Endodermal cell (in vitro differentiated cells): ENCODE data around the gene KHDC4. TPM values are rescaled to one million over a fixed set of nuclear protein-coding genes. Genes with fewer than 3 reads are reported as not detected.

Experiments used
- DNase-seq: peaks from one replicate; pipeline ENCODE4 v3.0.0-alpha.2; 2017
- H3K27ac ChIP-seq: 2 replicates; pipeline ENCODE4 v1.5.1; 2013; ENCODE audit warnings: mild to moderate bottlenecking, low read depth, low read length, moderate library complexity
- H3K27me3 ChIP-seq: 2 replicates; pipeline ENCODE4 v1.6.1; 2013; ENCODE audit warnings: mild to moderate bottlenecking, low read length, moderate library complexity; ENCODE audit not compliant: insufficient read depth, control insufficient read depth, poor library complexity, severe bottlenecking
- H3K36me3 ChIP-seq: 2 replicates; pipeline ENCODE4 v1.7.0; 2013; ENCODE audit warnings: mild to moderate bottlenecking, low read length, moderate library complexity; ENCODE audit not compliant: control insufficient read depth, insufficient read depth
- H3K4me1 ChIP-seq: one replicate; pipeline ENCODE4 v1.7.0; 2013; ENCODE audit warnings: low read length; ENCODE audit not compliant: control insufficient read depth, insufficient read depth
- H3K4me3 ChIP-seq: 2 replicates; pipeline ENCODE4 v1.5.1; 2013; ENCODE audit warnings: mild to moderate bottlenecking, low read length, moderate library complexity
- H3K9ac ChIP-seq: 2 replicates; pipeline ENCODE4 v1.6.1; 2013; ENCODE audit warnings: mild to moderate bottlenecking, low read length, moderate library complexity; ENCODE audit not compliant: poor library complexity, severe bottlenecking; ENCODE audit errors: extremely low read depth
- H3K9me3 ChIP-seq: 2 replicates; pipeline ENCODE4 v1.6.1; 2013; ENCODE audit warnings: mild to moderate bottlenecking, low read length, moderate library complexity; ENCODE audit not compliant: control insufficient read depth
- H3K27ac Mint-ChIP-seq: 2 replicates; pipeline ENCODE4 v1.8.0; 2020; ENCODE audit warnings: mixed read lengths
- H3K27me3 Mint-ChIP-seq: 2 replicates; pipeline ENCODE4 v1.8.0; 2021; ENCODE audit warnings: mild to moderate bottlenecking, mixed read lengths; ENCODE audit not compliant: insufficient read depth
- H3K36me3 Mint-ChIP-seq: 2 replicates; pipeline ENCODE4 v1.8.0; 2020; ENCODE audit warnings: low read depth, mixed read lengths
- H3K4me1 Mint-ChIP-seq: 2 replicates; pipeline ENCODE4 v1.8.0; 2020; ENCODE audit warnings: mixed read lengths
- H3K4me3 Mint-ChIP-seq: 2 replicates; pipeline ENCODE4 v1.8.0; 2020; ENCODE audit warnings: mild to moderate bottlenecking, moderate library complexity, mixed read lengths
- H3K9me3 Mint-ChIP-seq: 2 replicates; pipeline ENCODE4 v1.8.0; 2020; ENCODE audit warnings: mild to moderate bottlenecking, mixed read lengths
- CTCF ChIP-seq: fragments of 200-600 bp; sonication (generic); conservative IDR thresholded peaks from 2 replicates; pipeline ENCODE4 v1.5.0; 2021; ENCODE audit warnings: antibody characterized with exemption, mild to moderate bottlenecking
- WGBS, 2 experiments: methylation state at CpG; one replicate each; pipeline versions ENCODE4 v1.1.5 to v1.1.7; 2013; ENCODE audit warnings: missing lambda C conversion rate in 2 of 2, mixed read lengths in 1 of 2; ENCODE audit not compliant: insufficient coverage in 1 of 2, insufficient read length in 1 of 2; 5-methylcytosine and 5-hydroxymethylcytosine counted together
- total RNA-seq, 2 donors: library from RNA; stranded (reverse); fragmentation: NEBNext Ultra II Directional in 1 of 2; extraction: Animal tissue kit (Norgen Biotek cat#: 25700) in 1 of 2; gene quantifications; 2 replicates in 1 of 2; 3 replicates in 1 of 2; pipeline ENCODE4 v1.2.1, GENCODE V29; 2021

The KHDC4 gene
- total RNA-seq, 2 donors from 2014 or later = 67.7 to 76.2 TPM

- H3K27me3 Mint-ChIP-seq = no peaks in the 10 kb centered on the region
- peak overlapping the region; percentile 95 for H3K27ac Mint-ChIP-seq
- DNase-seq = peak; percentile 67
- H3K36me3 ChIP-seq = peaks cover 78% of the 10 kb centered on the region
- H3K27me3 ChIP-seq = no peaks in the 10 kb centered on the region
- WGBS, 2 experiments = 92 to 96% methylated on average over 9 to 11 of the region's 11 CpGs
- no peak for TF ChIP-seq CTCF
- no peaks in the 10 kb centered on the region for H3K9me3 ChIP-seq
- H3K9me3 Mint-ChIP-seq = no peaks in the 10 kb centered on the region
- H3K4me3 ChIP-seq = no peak overlapping the region
- no peak overlapping the region for H3K9ac ChIP-seq
- H3K27ac ChIP-seq = no peak overlapping the region
- peaks cover 13% of the 10 kb centered on the region for H3K4me1 Mint-ChIP-seq
- H3K4me3 Mint-ChIP-seq = peak overlapping the region; percentile 89
- peaks cover 61% of the 10 kb centered on the region for H3K36me3 Mint-ChIP-seq
- no peaks in the 10 kb centered on the region for H3K4me1 ChIP-seq
Observed at GRCh38 chr1:155912056-155912536, 22.1 kb downstream of the KHDC4 start.

GRCh38 chr1:155911156-155912055, 22.8 kb downstream of the KHDC4 start, which contains the start of gene RIT1:
TSS of gene RIT1 (minus strand) at chr1:155911349. CDS start at chr1:155910761, 588 bp downstream.
- no peaks in the 10 kb centered on the region for H3K9me3 Mint-ChIP-seq
- H3K36me3 ChIP-seq = peaks cover 76% of the 10 kb centered on the region
- H3K27me3 ChIP-seq = no peaks in the 10 kb centered on the region
- peak within 1 kb of the TSS; percentile 89 for H3K4me3 Mint-ChIP-seq
- H3K9ac ChIP-seq = peak within 1 kb of the TSS; percentile 69
- no peak within 1 kb of the TSS for H3K27ac ChIP-seq
- H3K36me3 Mint-ChIP-seq = peaks cover 58% of the 10 kb centered on the region
- H3K4me3 ChIP-seq = peak within 1 kb of the TSS; percentile 94
- H3K4me1 ChIP-seq = no peaks in the 10 kb centered on the region
- peaks cover 13% of the 10 kb centered on the region for H3K4me1 Mint-ChIP-seq
- DNase-seq = peak; percentile 96
- no peak for TF ChIP-seq CTCF
- H3K27ac Mint-ChIP-seq = peak within 1 kb of the TSS; percentile 95
- no peaks in the 10 kb centered on the region for H3K9me3 ChIP-seq
- no peaks in the 10 kb centered on the region for H3K27me3 Mint-ChIP-seq
- 9 to 14% methylated on average over 10 to 33 of the region's 34 CpGs for WGBS, 2 experiments

DNA sequence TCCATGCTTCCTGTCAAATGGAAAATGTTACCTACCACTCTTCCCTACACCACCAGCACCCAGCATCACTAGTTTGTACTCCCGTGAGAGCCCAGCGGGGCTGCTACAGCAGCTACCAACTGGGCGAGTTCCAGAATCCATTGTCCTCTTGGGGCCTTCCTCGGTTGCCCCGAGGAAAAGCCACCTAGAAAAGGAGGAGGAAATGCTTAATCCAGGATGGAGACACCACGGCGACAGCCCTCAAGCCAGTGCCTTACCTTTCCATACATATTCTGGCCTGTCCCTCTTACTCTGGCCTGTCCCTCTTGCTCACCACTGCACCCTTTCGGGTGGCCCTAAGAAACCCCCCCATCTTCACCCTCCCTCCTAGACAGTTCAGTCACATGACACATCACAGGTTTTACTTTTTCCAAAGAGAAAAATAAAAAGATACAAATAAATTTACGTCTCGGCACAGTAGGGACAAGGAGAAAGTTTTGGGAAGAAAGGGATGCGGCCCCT, 23.5 kb downstream of the KHDC4 start:
- WGBS, 2 experiments = 0 to 13% methylated on average over 6 to 8 of the region's 11 CpGs
- peaks cover 53% of the 10 kb centered on the region for H3K36me3 Mint-ChIP-seq
- no peaks in the 10 kb centered on the region for H3K27me3 ChIP-seq
- peak; percentile 70 for DNase-seq
- H3K9me3 ChIP-seq = no peaks in the 10 kb centered on the region
- peak overlapping the region; percentile 69 for H3K9ac ChIP-seq
- peaks cover 75% of the 10 kb centered on the region for H3K36me3 ChIP-seq
- peak overlapping the region; percentile 94 for H3K4me3 ChIP-seq
- H3K27me3 Mint-ChIP-seq = no peaks in the 10 kb centered on the region
- H3K4me3 Mint-ChIP-seq = peak overlapping the region; percentile 89
- TF ChIP-seq CTCF = peak; percentile 25
- no peak overlapping the region for H3K27ac ChIP-seq
- no peaks in the 10 kb centered on the region for H3K4me1 ChIP-seq
- peaks cover 13% of the 10 kb centered on the region for H3K4me1 Mint-ChIP-seq
- peak overlapping the region; percentile 95 for H3K27ac Mint-ChIP-seq
- no peaks in the 10 kb centered on the region for H3K9me3 Mint-ChIP-seq
